ENCODE measurements around the gene JUP.
"Not testable (repeated sequence)": the region's sequence is repeated elsewhere in the genome, so short reads cannot be mapped to it uniquely, and the experiment has no call there.

The JUP gene

GRCh38 chr17:41777574-41778188 is 8.8 kb downstream of the JUP start:
- DNase-seq: no peak

GRCh38 chr17:41777157-41777573 is 9.3 kb downstream of the JUP start:
- DNase-seq: no peak

GRCh38 chr17:41776262-41776900 is 10.1 kb downstream of the JUP start:
- DNase-seq: not testable (repeated sequence)

GRCh38 chr17:41775394-41776226 is 10.9 kb downstream of the JUP start:
- DNase-seq: no peak

- no peak for DNase-seq
These were observed 12.7 kb downstream of the JUP start for GRCh38 chr17:41773731-41774193.

GRCh38 chr17:41773190-41773588 is 13.3 kb downstream of the JUP start:
- no peak for DNase-seq

- DNase-seq: no peak
These were observed 13.8 kb downstream of the JUP start for GRCh38 chr17:41772586-41773189.

- no peak for DNase-seq
These were observed 14.3 kb downstream of the JUP start for GRCh38 chr17:41772218-41772585.

- no peak for DNase-seq
These were observed 14.9 kb downstream of the JUP start for GRCh38 chr17:41771389-41772206.

- DNase-seq: no peak
These were observed 16.5 kb downstream of the JUP start for GRCh38 chr17:41769985-41770384.

GRCh38 chr17:41769346-41769862 is 17.1 kb downstream of the JUP start:
- no peak for DNase-seq

GRCh38 chr17:41768682-41769288 is 17.7 kb downstream of the JUP start:
- DNase-seq: no peak

- no peak for DNase-seq
These were observed 19.0 kb downstream of the JUP start for GRCh38 chr17:41767324-41768042.

- no peak for DNase-seq
These were observed 20.4 kb downstream of the JUP start for GRCh38 chr17:41766135-41766534.

GRCh38 chr17:41763327-41763726 is 23.2 kb downstream of the JUP start:
- DNase-seq: no peak

- DNase-seq: no peak
These were observed 23.7 kb downstream of the JUP start for GRCh38 chr17:41762841-41763240.

GRCh38 chr17:41762391-41762790 is 24.1 kb downstream of the JUP start:
- DNase-seq: no peak

GRCh38 chr17:41760878-41761277 is 25.6 kb downstream of the JUP start:
- DNase-seq: no peak

- no peak for DNase-seq
These were observed 27.9 kb downstream of the JUP start for GRCh38 chr17:41758601-41759000.

- no peak for DNase-seq
These were observed 32.4 kb downstream of the JUP start for GRCh38 chr17:41754066-41754465.

- no peak for DNase-seq
These were observed 35.2 kb downstream of the JUP start for GRCh38 chr17:41751288-41751687.
